Osteocyte (in vitro differentiated cells): ENCODE data around the gene XIAP. TPM values are rescaled to one million over a fixed set of nuclear protein-coding genes. Genes with fewer than 3 reads are reported as not detected.
A peak's percentile ranks its signal among the peaks of the same experiment; 100 is the strongest.
"Not testable (repeated sequence)": the region's sequence is repeated elsewhere in the genome, so short reads cannot be mapped to it uniquely, and the experiment has no call there.

Experiments
- DNase-seq: peaks from one replicate; pipeline ENCODE4 v3.0.0; 2021; ENCODE audit warnings: mixed read lengths; ENCODE audit not compliant: unreplicated experiment; ENCODE audit errors: extremely low spot score
- H3K27ac Mint-ChIP-seq: one replicate; pipeline ENCODE4 v1.8.0; 2021; ENCODE audit warnings: mild to moderate bottlenecking, mixed read lengths; ENCODE audit not compliant: unreplicated experiment
- H3K27me3 Mint-ChIP-seq: one replicate; pipeline ENCODE4 v1.8.0; 2021; ENCODE audit warnings: mixed read lengths; ENCODE audit not compliant: unreplicated experiment
- H3K36me3 Mint-ChIP-seq: one replicate; pipeline ENCODE4 v1.8.0; 2021; ENCODE audit warnings: mixed read lengths; ENCODE audit not compliant: unreplicated experiment
- H3K4me1 Mint-ChIP-seq: one replicate; pipeline ENCODE4 v1.8.0; 2021; ENCODE audit warnings: mixed read lengths; ENCODE audit not compliant: unreplicated experiment
- H3K4me3 Mint-ChIP-seq: one replicate; pipeline ENCODE4 v1.8.0; 2021; ENCODE audit warnings: mild to moderate bottlenecking, moderate library complexity, mixed read lengths; ENCODE audit not compliant: unreplicated experiment
- H3K9me3 Mint-ChIP-seq: one replicate; pipeline ENCODE4 v1.8.0; 2021; ENCODE audit warnings: mixed read lengths; ENCODE audit not compliant: unreplicated experiment
- CTCF ChIP-seq: fragments of 200-600 bp; sonication (generic); IDR thresholded peaks from 2 replicates; pipeline ENCODE4 v1.5.0; 2021; ENCODE audit warnings: antibody characterized with exemption, mild to moderate bottlenecking, moderate library complexity
- total RNA-seq: library from RNA; stranded (reverse); gene quantifications from 2 replicates; pipeline ENCODE4 v1.2.1, GENCODE V29; 2021

The XIAP gene
- total RNA-seq, 1 donor from 2014 or later, result 52.7 TPM

GRCh38 chrX:123822965-123823364 lies 36.9 kb upstream of the XIAP start:
- peaks cover 10% of the 10 kb centered on the region for H3K4me1 Mint-ChIP-seq
- H3K36me3 Mint-ChIP-seq, result no peaks in the 10 kb centered on the region
- H3K4me3 Mint-ChIP-seq, result no peak overlapping the region
- DNase-seq, result no peak
- H3K27ac Mint-ChIP-seq, result no peak overlapping the region
- no peaks in the 10 kb centered on the region for H3K27me3 Mint-ChIP-seq
- TF ChIP-seq CTCF, result no peak
- peaks cover 11% of the 10 kb centered on the region for H3K9me3 Mint-ChIP-seq

- DNase-seq, result no peak
- no peak for TF ChIP-seq CTCF
- no peaks in the 10 kb centered on the region for H3K27me3 Mint-ChIP-seq
- H3K4me1 Mint-ChIP-seq, result peaks cover 1% of the 10 kb centered on the region
- no peaks in the 10 kb centered on the region for H3K36me3 Mint-ChIP-seq
- H3K9me3 Mint-ChIP-seq, result peaks cover 4% of the 10 kb centered on the region
- H3K27ac Mint-ChIP-seq, result no peak overlapping the region
- H3K4me3 Mint-ChIP-seq, result no peak overlapping the region
Measured at GRCh38 chrX:123830309-123830708, 29.5 kb upstream of the XIAP start.

GRCh38 chrX:123833387-123833786 lies 26.5 kb upstream of the XIAP start:
- no peaks in the 10 kb centered on the region for H3K4me1 Mint-ChIP-seq
- H3K27ac Mint-ChIP-seq, result no peak overlapping the region

GRCh38 chrX:123834116-123834515 lies 25.7 kb upstream of the XIAP start:
- Mint-ChIP-seq H3K36me3 (no peaks in the 10 kb centered on the region), H3K27ac (no peak overlapping the region), H3K4me3 (no peak overlapping the region), H3K4me1 (no peaks in the 10 kb centered on the region), H3K9me3 (no peaks in the 10 kb centered on the region), H3K27me3 (no peaks in the 10 kb centered on the region)
- DNase-seq, result no peak
- TF ChIP-seq CTCF, result no peak

More at GRCh38 chrX:123833387-123833786, 26.5 kb upstream of the XIAP start:
- Mint-ChIP-seq H3K27me3 (no peaks in the 10 kb centered on the region), H3K36me3 (no peaks in the 10 kb centered on the region), H3K9me3 (no peaks in the 10 kb centered on the region), H3K4me3 (no peak overlapping the region)
- TF ChIP-seq CTCF, result peak; percentile 72
- DNase-seq, result no peak

GRCh38 chrX:123835661-123836371 lies 24.0 kb upstream of the XIAP start:
- DNase-seq, result no peak
- no peaks in the 10 kb centered on the region for H3K4me1 Mint-ChIP-seq
- no peak overlapping the region for H3K4me3 Mint-ChIP-seq

GRCh38 chrX:123845129-123845528 lies 14.7 kb upstream of the XIAP start:
- H3K9me3 Mint-ChIP-seq, result peaks cover 12% of the 10 kb centered on the region
- H3K27ac Mint-ChIP-seq, result not testable (repeated sequence)

More at GRCh38 chrX:123835661-123836371, 24.0 kb upstream of the XIAP start:
- Mint-ChIP-seq H3K27ac (no peak overlapping the region), H3K36me3 (no peaks in the 10 kb centered on the region), H3K27me3 (no peaks in the 10 kb centered on the region), H3K9me3 (no peaks in the 10 kb centered on the region)
- TF ChIP-seq CTCF, result no peak

More at GRCh38 chrX:123845129-123845528, 14.7 kb upstream of the XIAP start:
- not testable (repeated sequence) for H3K4me1 Mint-ChIP-seq, H3K36me3 Mint-ChIP-seq, H3K4me3 Mint-ChIP-seq, H3K27me3 Mint-ChIP-seq, DNase-seq
